Right lobe of liver (tissue), 6 donors: ENCODE results near the gene SNTB2. TPM values are rescaled to one million over a fixed set of nuclear protein-coding genes. Genes with fewer than 3 reads are reported as not detected.
A peak's percentile ranks its signal among the peaks of the same experiment; 100 is the strongest.
"Not testable (repeated sequence)": the region's sequence is repeated elsewhere in the genome, so short reads cannot be mapped to it uniquely, and the experiment has no call there.

Source experiments
- ATAC-seq, 4 donors: fragments of 200-7000 bp; cut with Tn5 transposase; one replicate each; pipeline ENCODE4 v1.9.1; 2020; ENCODE audit warnings: mild to moderate bottlenecking in 4 of 4, moderate library complexity in 4 of 4
- DNase-seq, 3 donors: peaks; one replicate each; pipeline ENCODE4 v3.0.0-alpha.2; 2020
- H3K27ac ChIP-seq, 3 donors: fragments of 200-600 bp; one replicate each; pipeline ENCODE4 v1.8.0; 2022
- H3K27me3 ChIP-seq, 2 donors: fragments of 200-600 bp; one replicate each; pipeline ENCODE4 v1.8.0; 2022
- H3K36me3 ChIP-seq, 4 donors: fragments of 200-600 bp; sonication (generic) in 1 of 4; one replicate each; pipeline versions ENCODE4 v1.5.1 to v1.8.0; 2017 to 2022; ENCODE audit warnings: control low read depth in 1 of 4
- H3K4me1 ChIP-seq, 4 donors: fragments of 200-600 bp; sonication (generic) in 1 of 4; one replicate each; pipeline versions ENCODE4 v1.5.1 to v1.8.0; 2017 to 2022; ENCODE audit warnings: control low read depth in 1 of 4
- H3K4me3 ChIP-seq, 3 donors: fragments of 200-600 bp; one replicate each; pipeline ENCODE4 v1.8.0; 2022
- H3K9me3 ChIP-seq, 4 donors: fragments of 200-600 bp; sonication (generic) in 1 of 4; one replicate each; pipeline versions ENCODE4 v1.5.1 to v1.8.0; 2017 to 2022; ENCODE audit warnings: control low read depth in 1 of 4
- POLR2A ChIP-seq: fragments of 450-650 bp; IDR thresholded peaks from one replicate; pipeline ENCODE4 v1.6.1; 2017; ENCODE audit warnings: antibody characterized with exemption, mild to moderate bottlenecking
- WGBS: methylation state at CpG from one replicate; pipeline ENCODE4 v1.1.6; 2018; ENCODE audit warnings: low coverage, low lambda C conversion rate; ENCODE audit not compliant: insufficient coverage; ENCODE audit errors: missing lambda C conversion rate; 5-methylcytosine and 5-hydroxymethylcytosine counted together
- intact Hi-C, 2 donors: fragments of 100-400 bp; cut with DNase I; formaldehyde crosslinking; loops; one replicate each; pipeline versions ENCODE4 v1.11.2 to v1.14.1; 2022
- total RNA-seq, 6 experiments: library from RNA; depleted of rRNA in 2 of 6; stranded (reverse); fragments of >200 nt in 2 of 6; fragmentation: NEBNext Ultra II Directional in 3 of 6; extraction: Animal tissue kit (Norgen Biotek cat#: 25700) in 3 of 6; gene quantifications; one replicate each; pipeline versions ENCODE4 v1.1.0 to v1.2.4, GENCODE V29; 2016 to 2023
- TF ChIP-seq, protein P1 (sequence below), 4 donors: fragments of 200-600 bp in 3 of 4; fragments of 450-650 bp in 1 of 4; IDR thresholded peaks; one replicate each; pipeline versions ENCODE4 v1.5.1 to v1.8.0; 2016 to 2022; ENCODE audit warnings: antibody characterized with exemption in 4 of 4, mild to moderate bottlenecking in 2 of 4
- donor health status: DM: no; HTN: yes; CAD: no.
- donor health status: DM: no; HTN: no; CAD: no.
- donor health status: DM: no; HTN: no; CAD: no.
- donor health status: DM: no; HTN: yes; CAD: no.
- donor health status: DM: no; HTN: yes; CAD: no.

Gene SNTB2
- total RNA-seq, 6 experiments from 2014 or later = 7.5 to 13.9 (median 10.6) TPM

DNA sequence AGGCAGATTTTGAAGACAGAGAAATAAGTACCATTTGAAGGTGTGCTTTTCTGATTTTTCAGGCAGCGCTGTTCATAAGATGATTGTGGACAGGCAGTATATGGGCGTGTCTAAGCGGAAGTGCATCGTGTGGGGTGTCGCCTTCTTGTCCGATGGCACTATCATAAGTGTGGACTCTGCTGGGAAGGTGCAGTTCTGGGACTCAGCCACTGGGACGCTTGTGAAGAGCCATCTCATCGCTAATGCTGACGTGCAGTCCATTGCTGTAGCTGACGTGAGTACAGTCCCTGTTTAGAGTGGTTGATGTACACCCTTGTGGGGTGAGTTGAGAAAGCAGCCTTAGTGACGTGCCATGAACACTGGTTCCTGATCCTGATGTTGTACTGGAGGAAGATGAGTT lies 43.8 kb upstream of the SNTB2 start:
- WGBS = 82% methylated on average over 6 of the region's 11 CpGs
- no peaks in the 10 kb centered on the region for H3K4me1 ChIP-seq
- ATAC-seq (no peak), DNase-seq (no peak)
- no peaks in the 10 kb centered on the region for H3K9me3 ChIP-seq
- no peak overlapping the region for H3K27ac ChIP-seq
- H3K4me3 ChIP-seq = no peak overlapping the region
- peaks cover 0 to 71% (median 10%) of the 10 kb centered on the region in 4 donors for H3K36me3 ChIP-seq
- TF ChIP-seq, protein P1, sequence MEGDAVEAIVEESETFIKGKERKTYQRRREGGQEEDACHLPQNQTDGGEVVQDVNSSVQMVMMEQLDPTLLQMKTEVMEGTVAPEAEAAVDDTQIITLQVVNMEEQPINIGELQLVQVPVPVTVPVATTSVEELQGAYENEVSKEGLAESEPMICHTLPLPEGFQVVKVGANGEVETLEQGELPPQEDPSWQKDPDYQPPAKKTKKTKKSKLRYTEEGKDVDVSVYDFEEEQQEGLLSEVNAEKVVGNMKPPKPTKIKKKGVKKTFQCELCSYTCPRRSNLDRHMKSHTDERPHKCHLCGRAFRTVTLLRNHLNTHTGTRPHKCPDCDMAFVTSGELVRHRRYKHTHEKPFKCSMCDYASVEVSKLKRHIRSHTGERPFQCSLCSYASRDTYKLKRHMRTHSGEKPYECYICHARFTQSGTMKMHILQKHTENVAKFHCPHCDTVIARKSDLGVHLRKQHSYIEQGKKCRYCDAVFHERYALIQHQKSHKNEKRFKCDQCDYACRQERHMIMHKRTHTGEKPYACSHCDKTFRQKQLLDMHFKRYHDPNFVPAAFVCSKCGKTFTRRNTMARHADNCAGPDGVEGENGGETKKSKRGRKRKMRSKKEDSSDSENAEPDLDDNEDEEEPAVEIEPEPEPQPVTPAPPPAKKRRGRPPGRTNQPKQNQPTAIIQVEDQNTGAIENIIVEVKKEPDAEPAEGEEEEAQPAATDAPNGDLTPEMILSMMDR (IDR thresholded peaks at IDR 0.05) = no peak
- no peak for TF ChIP-seq POLR2A
- no peaks in the 10 kb centered on the region for H3K27me3 ChIP-seq
- intact Hi-C loops = no loop called here

DNA sequence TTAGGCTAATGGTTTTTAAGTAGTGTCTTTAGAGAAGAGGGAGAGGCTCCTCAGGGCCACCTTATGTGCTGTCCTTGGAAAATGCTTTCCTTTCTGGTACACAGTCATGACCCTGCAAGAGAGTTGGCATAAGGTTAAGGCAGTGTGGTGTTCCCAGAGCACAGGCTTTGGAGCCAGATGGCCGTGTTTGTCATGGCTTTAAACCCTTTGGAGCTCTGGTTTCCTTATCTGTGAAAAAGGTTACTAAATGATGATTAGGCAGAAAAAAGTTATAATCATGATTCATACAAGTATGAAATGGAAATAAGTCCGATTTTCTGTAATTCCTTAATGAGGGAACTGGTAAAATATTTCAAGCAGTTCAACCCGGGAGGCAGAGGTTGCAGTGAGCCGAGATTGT lies 41.3 kb upstream of the SNTB2 start:
- TF ChIP-seq, protein P1 (IDR thresholded peaks at IDR 0.05) = no peak
- Histone ChIP-seq H3K27ac (no peak overlapping the region), H3K36me3 (peaks cover 0 to 49% (median 9%) of the 10 kb centered on the region in 4 donors), H3K27me3 (no peaks in the 10 kb centered on the region), H3K4me1 (no peaks in the 10 kb centered on the region), H3K9me3 (no peaks in the 10 kb centered on the region), H3K4me3 (no peak overlapping the region)
- DNase-seq (no peak), ATAC-seq (no peak)
- WGBS = 75% methylated on average over 4 of the region's 4 CpGs
- intact Hi-C loops = no loop called here

DNA sequence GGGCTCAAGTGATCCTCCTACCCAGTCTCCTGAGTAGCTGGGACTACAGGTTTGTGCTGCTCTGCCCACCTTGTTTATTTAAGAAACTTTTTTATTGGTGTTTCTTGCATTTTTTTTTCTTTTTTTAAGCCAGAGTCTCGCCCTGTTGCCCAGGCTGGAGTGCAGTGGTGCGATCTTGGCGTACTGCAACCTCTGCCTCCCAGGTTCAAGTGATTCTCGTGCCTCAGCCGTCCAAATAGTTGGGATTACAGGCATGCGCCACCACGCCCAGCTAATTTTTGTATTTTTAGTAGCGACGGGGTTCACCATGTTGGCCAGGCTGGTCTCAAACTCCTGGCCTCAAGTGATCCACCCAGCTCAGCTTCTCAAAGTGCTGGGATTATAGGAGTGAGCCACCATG lies 37.3 kb upstream of the SNTB2 start:
- intact Hi-C loops = loop anchor here in 1 of 2 donors (10.0 kb wide), 1 partner anchor 145 kb away; no protein-coding TSS in a partner anchor
- WGBS = 75% methylated on average over 4 of the region's 9 CpGs
- not testable (repeated sequence) for ATAC-seq, H3K27ac ChIP-seq, H3K4me1 ChIP-seq, DNase-seq, H3K9me3 ChIP-seq, H3K4me3 ChIP-seq, H3K27me3 ChIP-seq
- peaks cover 0 to 50% (median 17%) of the 10 kb centered on the region in 4 donors for H3K36me3 ChIP-seq

DNA sequence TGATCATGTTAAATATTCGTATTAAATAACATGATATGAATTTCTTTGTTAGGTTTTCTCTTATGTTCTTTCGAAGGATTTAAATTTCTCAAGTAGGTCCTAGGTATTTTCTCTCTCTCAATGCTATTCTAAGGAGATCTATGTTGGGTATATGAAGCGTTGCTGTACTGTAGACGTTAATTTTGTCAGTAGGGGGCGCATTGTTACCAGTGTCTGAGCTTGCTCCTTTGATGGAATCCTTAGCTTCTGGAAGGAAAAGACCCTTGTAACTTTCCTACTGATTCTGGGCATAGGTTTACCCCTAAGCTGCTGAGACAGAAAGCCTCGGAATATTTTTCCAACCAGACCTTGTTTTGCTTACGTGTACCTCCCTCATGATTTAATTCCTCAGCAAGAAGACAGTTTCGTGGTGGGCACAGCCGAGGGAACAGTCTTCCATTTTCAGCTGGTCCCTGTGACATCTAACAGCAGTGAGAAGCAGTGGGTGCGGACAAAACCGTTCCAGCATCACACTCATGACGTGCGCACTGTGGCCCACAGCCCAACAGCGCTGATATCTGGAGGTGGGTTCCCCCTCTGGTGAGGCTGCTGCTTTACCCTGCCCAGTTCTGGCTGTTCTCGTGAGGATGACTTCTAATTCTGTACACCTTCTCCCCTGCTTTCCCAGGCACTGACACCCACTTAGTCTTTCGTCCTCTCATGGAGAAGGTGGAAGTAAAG lies 36.7 kb upstream of the SNTB2 start:
- no peaks in the 10 kb centered on the region for H3K4me1 ChIP-seq
- H3K36me3 ChIP-seq = peaks cover 0 to 50% (median 15%) of the 10 kb centered on the region in 4 donors
- H3K27me3 ChIP-seq = no peaks in the 10 kb centered on the region
- no peak for TF ChIP-seq POLR2A
- TF ChIP-seq, protein P1 (IDR thresholded peaks at IDR 0.05) = peak; percentile 75 to 79 (median 78)
- H3K27ac ChIP-seq = no peak overlapping the region
- H3K9me3 ChIP-seq = no peaks in the 10 kb centered on the region
- peak in 1 of 3 donors; percentile 51 for DNase-seq
- H3K4me3 ChIP-seq = no peak overlapping the region
- intact Hi-C loops = loop anchor here in 1 of 2 donors (10.0 kb wide), 1 partner anchor 144 kb away; no protein-coding TSS in a partner anchor
- peak; percentile 84 to 93 (median 90) for ATAC-seq
- 58% methylated on average over 15 of the region's 16 CpGs for WGBS

DNA sequence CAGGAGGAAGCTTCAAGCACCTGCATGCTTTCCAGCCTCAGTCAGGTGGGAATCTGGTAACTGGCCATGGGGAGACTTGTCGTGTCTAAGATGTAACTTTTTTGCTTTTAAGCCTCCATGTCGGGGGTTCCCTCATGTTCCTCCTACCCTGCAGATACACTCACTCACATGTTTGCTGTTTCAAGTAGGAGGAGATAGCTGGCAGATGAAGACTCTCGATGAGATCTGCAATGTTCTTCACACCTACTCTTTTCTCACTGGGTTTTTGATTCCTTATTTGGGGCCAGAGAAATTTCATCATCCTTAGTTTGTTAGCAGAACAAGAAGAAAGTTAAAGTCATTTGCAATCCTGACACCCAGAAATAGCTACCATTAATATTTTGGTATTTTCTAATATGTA lies 29.8 kb upstream of the SNTB2 start:
- Histone ChIP-seq H3K36me3 (peaks cover 0 to 70% (median 23%) of the 10 kb centered on the region in 4 donors), H3K27me3 (no peaks in the 10 kb centered on the region), H3K9me3 (no peaks in the 10 kb centered on the region), H3K4me3 (no peak overlapping the region), H3K27ac (no peak overlapping the region), H3K4me1 (no peaks in the 10 kb centered on the region)
- 80% methylated on average over 1 of the region's 3 CpGs for whole genome bisulfite sequencing
- no peak for ATAC-seq
- intact Hi-C loops = loop anchor here in 1 of 2 donors (10.0 kb wide), 1 partner anchor 138 kb away; no protein-coding TSS in a partner anchor
- no peak for DNase-seq
- TF ChIP-seq, protein P1 (IDR thresholded peaks at IDR 0.05) = no peak
- no peak for TF ChIP-seq POLR2A
